ENCODE measurements around the gene COBLL1.

Gene COBLL1

DNA sequence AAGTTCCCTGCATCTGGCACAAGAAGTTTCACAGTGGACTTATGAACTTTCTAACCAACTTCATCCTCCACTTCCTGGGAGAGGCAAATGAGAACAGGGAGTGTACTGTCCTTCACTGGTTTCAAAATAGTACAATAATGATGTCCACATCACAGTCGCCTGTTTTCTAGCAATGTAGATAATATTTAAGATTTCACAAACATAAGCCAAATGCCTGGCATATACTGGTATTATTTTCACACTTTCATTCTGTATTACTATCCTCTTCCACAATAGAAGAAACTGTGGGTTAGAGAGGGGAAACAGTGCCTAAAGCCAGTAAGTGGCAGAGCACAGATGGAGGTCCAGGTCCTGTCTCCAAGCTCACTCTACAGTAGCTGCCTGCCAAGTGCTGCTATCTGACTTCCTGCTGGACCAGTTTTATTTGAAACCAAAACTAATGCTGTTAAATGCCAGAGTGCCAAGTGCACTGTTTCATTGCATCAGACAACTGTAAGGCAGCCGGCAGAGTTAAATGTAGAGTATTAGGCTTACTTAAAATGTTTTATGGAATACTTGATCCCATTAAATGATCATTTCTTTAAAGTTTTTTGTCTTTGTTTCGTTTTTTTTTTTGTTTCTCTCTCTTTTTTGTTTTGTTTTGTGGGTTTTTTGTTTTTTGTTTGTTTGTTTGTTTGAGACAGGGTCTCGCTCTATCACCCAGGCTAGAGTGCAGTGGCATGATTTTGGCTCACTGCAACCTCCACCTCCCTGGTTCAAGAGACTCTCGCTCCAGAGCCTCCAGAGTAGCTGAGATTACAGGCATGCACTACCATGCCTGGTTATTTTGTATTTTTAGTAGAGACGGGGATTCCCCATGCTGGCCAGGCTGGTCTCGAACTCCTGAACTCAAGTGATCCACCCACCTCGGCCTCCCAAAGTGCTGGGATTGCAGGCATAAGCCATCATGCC, 15.1 kb downstream of the COBLL1 start:
- Histone ChIP-seq H4K20me1 (ENCODE audit: insufficient read depth, low read length) (no peaks in the 10 kb centered on the region), H3K36me3 (ENCODE audit: insufficient read depth, low read length) (no peaks in the 10 kb centered on the region), H3K79me2 (ENCODE audit: insufficient read depth, low read length) (no peaks in the 10 kb centered on the region), H3K4me3 (ENCODE audit: low read depth in 1 of 2, low read length in 2 of 2) (no peak overlapping the region), H3K4me1 (ENCODE audit: insufficient read depth, low read length) (peaks cover 18% of the 10 kb centered on the region), H3K27ac (ENCODE audit: low read length) (peak overlapping the region; percentile 58; the same call in 1 of the 2 replicates), H3K27me3 (ENCODE audit: insufficient read depth, low read length, poor library complexity) (no peaks in the 10 kb centered on the region), H3K9ac (ENCODE audit: low read depth, low read length) (peak overlapping the region; percentile 26; the same call in 1 of the 2 replicates), H3K9me3 (ENCODE audit: insufficient read depth, low read length, severe bottlenecking) (no peaks in the 10 kb centered on the region), H3K4me2 (ENCODE audit: insufficient read depth, low read length) (peak overlapping the region; percentile 32), H2AFZ (ENCODE audit: low read depth, low read length) (peak overlapping the region; percentile 43; the same call in 1 of the 2 replicates)
- ATAC-seq (ENCODE audit: insufficient read depth, low read depth) (peak; percentile 74), DNase-seq (peak; percentile 13)
- TF ChIP-seq, protein P1, sequence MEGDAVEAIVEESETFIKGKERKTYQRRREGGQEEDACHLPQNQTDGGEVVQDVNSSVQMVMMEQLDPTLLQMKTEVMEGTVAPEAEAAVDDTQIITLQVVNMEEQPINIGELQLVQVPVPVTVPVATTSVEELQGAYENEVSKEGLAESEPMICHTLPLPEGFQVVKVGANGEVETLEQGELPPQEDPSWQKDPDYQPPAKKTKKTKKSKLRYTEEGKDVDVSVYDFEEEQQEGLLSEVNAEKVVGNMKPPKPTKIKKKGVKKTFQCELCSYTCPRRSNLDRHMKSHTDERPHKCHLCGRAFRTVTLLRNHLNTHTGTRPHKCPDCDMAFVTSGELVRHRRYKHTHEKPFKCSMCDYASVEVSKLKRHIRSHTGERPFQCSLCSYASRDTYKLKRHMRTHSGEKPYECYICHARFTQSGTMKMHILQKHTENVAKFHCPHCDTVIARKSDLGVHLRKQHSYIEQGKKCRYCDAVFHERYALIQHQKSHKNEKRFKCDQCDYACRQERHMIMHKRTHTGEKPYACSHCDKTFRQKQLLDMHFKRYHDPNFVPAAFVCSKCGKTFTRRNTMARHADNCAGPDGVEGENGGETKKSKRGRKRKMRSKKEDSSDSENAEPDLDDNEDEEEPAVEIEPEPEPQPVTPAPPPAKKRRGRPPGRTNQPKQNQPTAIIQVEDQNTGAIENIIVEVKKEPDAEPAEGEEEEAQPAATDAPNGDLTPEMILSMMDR (IDR thresholded peaks at IDR 0.05; ENCODE audit: borderline replicate concordance, extremely low read depth, low read length, poor library complexity, severe bottlenecking) = no peak
- TF ChIP-seq EZH2 (IDR thresholded peaks at IDR 0.05; ENCODE audit: borderline replicate concordance, low read depth, low read length, severe bottlenecking) = no peak

DNA sequence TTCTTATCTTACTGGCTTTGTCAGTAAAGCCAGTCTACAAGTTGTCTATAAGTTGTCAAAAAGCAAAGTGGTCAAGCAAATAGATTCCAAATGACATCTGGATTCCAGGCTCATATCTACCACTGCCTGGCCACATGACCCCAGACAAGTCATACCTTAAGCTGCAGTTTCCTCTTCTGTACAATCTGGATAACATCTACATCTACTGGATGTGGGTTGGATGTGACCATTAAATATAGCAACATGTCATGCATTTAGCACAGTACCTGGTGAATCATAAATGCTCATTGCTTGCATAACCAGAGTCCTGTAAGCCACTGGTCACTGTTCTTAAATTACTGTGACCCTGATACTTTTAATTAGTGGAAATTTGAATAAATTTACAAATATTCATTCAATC, 16.8 kb downstream of the COBLL1 start:
- H3K4me1 ChIP-seq (ENCODE audit: insufficient read depth, low read length) = peaks cover 18% of the 10 kb centered on the region
- no peak overlapping the region for H3K4me3 ChIP-seq (ENCODE audit: low read depth in 1 of 2, low read length in 2 of 2)
- no peaks in the 10 kb centered on the region for H4K20me1 ChIP-seq (ENCODE audit: insufficient read depth, low read length)
- no peaks in the 10 kb centered on the region for H3K27me3 ChIP-seq (ENCODE audit: insufficient read depth, low read length, poor library complexity)
- no peak overlapping the region for H2AFZ ChIP-seq (ENCODE audit: low read depth, low read length)
- no peaks in the 10 kb centered on the region for H3K36me3 ChIP-seq (ENCODE audit: insufficient read depth, low read length)
- no peaks in the 10 kb centered on the region for H3K9me3 ChIP-seq (ENCODE audit: insufficient read depth, low read length, severe bottlenecking)
- DNase-seq (no peak), ATAC-seq (ENCODE audit: insufficient read depth, low read depth) (no peak)
- H3K4me2 ChIP-seq (ENCODE audit: insufficient read depth, low read length) = no peak overlapping the region
- no peak overlapping the region for H3K9ac ChIP-seq (ENCODE audit: low read depth, low read length)
- no peaks in the 10 kb centered on the region for H3K79me2 ChIP-seq (ENCODE audit: insufficient read depth, low read length)
- no peak for TF ChIP-seq EZH2 (IDR thresholded peaks at IDR 0.05; ENCODE audit: borderline replicate concordance, low read depth, low read length, severe bottlenecking)
- TF ChIP-seq, protein P1 (IDR thresholded peaks at IDR 0.05; ENCODE audit: borderline replicate concordance, extremely low read depth, low read length, poor library complexity, severe bottlenecking) = no peak
- H3K27ac ChIP-seq (ENCODE audit: low read length) = no peak overlapping the region

DNA sequence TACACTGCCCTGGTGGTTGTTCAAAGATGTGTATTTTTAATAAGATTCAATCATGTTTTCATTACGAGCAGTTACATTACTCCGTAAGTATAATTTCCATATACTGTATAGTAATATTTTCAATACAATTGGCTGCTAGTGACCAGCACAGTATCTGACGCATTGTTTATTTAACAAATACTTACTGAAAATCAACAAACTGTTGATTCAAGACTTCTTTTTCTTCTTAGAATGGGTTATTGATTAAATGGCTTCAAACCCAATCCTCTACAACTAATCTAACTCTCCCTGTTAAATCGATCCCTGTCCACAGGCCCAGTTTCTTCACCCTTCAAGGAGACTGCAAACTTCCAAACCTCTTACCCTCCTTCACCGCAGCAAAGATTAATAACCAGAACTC, 18.5 kb downstream of the COBLL1 start:
- DNase-seq (no peak), ATAC-seq (ENCODE audit: insufficient read depth, low read depth) (no peak)
- Histone ChIP-seq H3K79me2 (ENCODE audit: insufficient read depth, low read length) (no peaks in the 10 kb centered on the region), H3K27ac (ENCODE audit: low read length) (no peak overlapping the region), H3K4me2 (ENCODE audit: insufficient read depth, low read length) (no peak overlapping the region), H4K20me1 (ENCODE audit: insufficient read depth, low read length) (no peaks in the 10 kb centered on the region), H2AFZ (ENCODE audit: low read depth, low read length) (no peak overlapping the region), H3K9me3 (ENCODE audit: insufficient read depth, low read length, severe bottlenecking) (no peaks in the 10 kb centered on the region), H3K4me3 (ENCODE audit: low read depth in 1 of 2, low read length in 2 of 2) (no peak overlapping the region), H3K27me3 (ENCODE audit: insufficient read depth, low read length, poor library complexity) (no peaks in the 10 kb centered on the region), H3K4me1 (ENCODE audit: insufficient read depth, low read length) (peaks cover 18% of the 10 kb centered on the region), H3K9ac (ENCODE audit: low read depth, low read length) (no peak overlapping the region), H3K36me3 (ENCODE audit: insufficient read depth, low read length) (no peaks in the 10 kb centered on the region)
- TF ChIP-seq, protein P1 (IDR thresholded peaks at IDR 0.05; ENCODE audit: borderline replicate concordance, extremely low read depth, low read length, poor library complexity, severe bottlenecking) = no peak
- TF ChIP-seq EZH2 (IDR thresholded peaks at IDR 0.05; ENCODE audit: borderline replicate concordance, low read depth, low read length, severe bottlenecking) = no peak

Measured in DND-41 (cell line).